ENCODE results near the gene PPM1A. TPM values are rescaled to one million over a fixed set of nuclear protein-coding genes. Genes with fewer than 3 reads are reported as not detected.

The PPM1A gene
- total RNA-seq, 1 experiment from 2014 or later: 28.1 TPM

DNA sequence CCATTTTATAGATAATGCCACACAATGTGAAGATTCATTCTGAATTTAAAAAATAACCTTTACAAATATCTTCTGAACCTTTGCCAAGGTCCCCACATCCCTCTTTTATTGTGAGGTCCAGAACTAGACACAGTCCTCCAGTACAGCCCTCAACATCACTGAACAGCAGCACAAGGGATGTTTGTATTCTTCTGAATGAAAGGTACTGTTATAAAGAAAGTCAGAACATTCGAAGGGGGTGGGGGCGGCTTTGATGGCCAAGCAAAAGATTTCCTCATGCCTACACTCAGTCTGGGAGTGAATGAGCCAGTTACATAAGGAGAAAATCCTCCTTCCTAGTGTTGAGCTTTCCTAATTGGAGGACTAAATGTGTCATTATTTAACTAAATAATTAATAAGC lies 77.3 kb downstream of the PPM1A start:
- ChIA-PET CTCF (no interaction called here), POLR2A (interaction anchor here (0.8 kb wide), 1 partner anchor 161 kb away, joined by 3 read pairs; the partner anchor contains the start of gene DHRS7)
- peaks cover 11% of the 10 kb centered on the region for H3K27me3 ChIP-seq (ENCODE audit: control insufficient read depth, insufficient read depth, low read length)
- intact Hi-C loops (cut with micrococcal nuclease; ENCODE audit: unreplicated experiment) (no loop called here), in situ Hi-C loops (cut with HindIII; ENCODE audit: low pct_unique_long_range_greater_than_20kb, low sequenced_read_pairs) (no loop called here)
- TF ChIP-seq POLR2AphosphoS5 (IDR thresholded peaks at IDR 0.05; ENCODE audit: low read depth, low read length) (no peak), TCF7L2 (IDR thresholded peaks at IDR 0.05; ENCODE audit: low read depth, low read length) (no peak), SIN3A (IDR thresholded peaks at IDR 0.05; ENCODE audit: borderline replicate concordance, insufficient read depth, low read depth, low read length) (no peak)
- TF ChIP-seq, protein P1, sequence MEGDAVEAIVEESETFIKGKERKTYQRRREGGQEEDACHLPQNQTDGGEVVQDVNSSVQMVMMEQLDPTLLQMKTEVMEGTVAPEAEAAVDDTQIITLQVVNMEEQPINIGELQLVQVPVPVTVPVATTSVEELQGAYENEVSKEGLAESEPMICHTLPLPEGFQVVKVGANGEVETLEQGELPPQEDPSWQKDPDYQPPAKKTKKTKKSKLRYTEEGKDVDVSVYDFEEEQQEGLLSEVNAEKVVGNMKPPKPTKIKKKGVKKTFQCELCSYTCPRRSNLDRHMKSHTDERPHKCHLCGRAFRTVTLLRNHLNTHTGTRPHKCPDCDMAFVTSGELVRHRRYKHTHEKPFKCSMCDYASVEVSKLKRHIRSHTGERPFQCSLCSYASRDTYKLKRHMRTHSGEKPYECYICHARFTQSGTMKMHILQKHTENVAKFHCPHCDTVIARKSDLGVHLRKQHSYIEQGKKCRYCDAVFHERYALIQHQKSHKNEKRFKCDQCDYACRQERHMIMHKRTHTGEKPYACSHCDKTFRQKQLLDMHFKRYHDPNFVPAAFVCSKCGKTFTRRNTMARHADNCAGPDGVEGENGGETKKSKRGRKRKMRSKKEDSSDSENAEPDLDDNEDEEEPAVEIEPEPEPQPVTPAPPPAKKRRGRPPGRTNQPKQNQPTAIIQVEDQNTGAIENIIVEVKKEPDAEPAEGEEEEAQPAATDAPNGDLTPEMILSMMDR (IDR thresholded peaks at IDR 0.05): no peak
- TF ChIP-seq, protein P2, sequence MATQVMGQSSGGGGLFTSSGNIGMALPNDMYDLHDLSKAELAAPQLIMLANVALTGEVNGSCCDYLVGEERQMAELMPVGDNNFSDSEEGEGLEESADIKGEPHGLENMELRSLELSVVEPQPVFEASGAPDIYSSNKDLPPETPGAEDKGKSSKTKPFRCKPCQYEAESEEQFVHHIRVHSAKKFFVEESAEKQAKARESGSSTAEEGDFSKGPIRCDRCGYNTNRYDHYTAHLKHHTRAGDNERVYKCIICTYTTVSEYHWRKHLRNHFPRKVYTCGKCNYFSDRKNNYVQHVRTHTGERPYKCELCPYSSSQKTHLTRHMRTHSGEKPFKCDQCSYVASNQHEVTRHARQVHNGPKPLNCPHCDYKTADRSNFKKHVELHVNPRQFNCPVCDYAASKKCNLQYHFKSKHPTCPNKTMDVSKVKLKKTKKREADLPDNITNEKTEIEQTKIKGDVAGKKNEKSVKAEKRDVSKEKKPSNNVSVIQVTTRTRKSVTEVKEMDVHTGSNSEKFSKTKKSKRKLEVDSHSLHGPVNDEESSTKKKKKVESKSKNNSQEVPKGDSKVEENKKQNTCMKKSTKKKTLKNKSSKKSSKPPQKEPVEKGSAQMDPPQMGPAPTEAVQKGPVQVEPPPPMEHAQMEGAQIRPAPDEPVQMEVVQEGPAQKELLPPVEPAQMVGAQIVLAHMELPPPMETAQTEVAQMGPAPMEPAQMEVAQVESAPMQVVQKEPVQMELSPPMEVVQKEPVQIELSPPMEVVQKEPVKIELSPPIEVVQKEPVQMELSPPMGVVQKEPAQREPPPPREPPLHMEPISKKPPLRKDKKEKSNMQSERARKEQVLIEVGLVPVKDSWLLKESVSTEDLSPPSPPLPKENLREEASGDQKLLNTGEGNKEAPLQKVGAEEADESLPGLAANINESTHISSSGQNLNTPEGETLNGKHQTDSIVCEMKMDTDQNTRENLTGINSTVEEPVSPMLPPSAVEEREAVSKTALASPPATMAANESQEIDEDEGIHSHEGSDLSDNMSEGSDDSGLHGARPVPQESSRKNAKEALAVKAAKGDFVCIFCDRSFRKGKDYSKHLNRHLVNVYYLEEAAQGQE (IDR thresholded peaks at IDR 0.05; ENCODE audit: insufficient read depth in 1 of 2, low read depth in 2 of 2, low read length in 1 of 2): no peak
- H3K27ac ChIP-seq (ENCODE audit: low read length): no peak overlapping the region
- DNase-seq (ENCODE audit: low read depth, low spot score) (no peak), ATAC-seq (no peak)
- no peak overlapping the region for H3K4me3 ChIP-seq (ENCODE audit: low read depth in 2 of 2, low read length in 2 of 2)
- BruUV-seq (replicated peaks): no TSS peak
- H3K36me3 ChIP-seq (ENCODE audit: control insufficient read depth, insufficient read depth, low read length): no peaks in the 10 kb centered on the region
- H3K4me1 ChIP-seq (ENCODE audit: control insufficient read depth, insufficient read depth, low read length): no peaks in the 10 kb centered on the region
- no peaks in the 10 kb centered on the region for H3K9me3 ChIP-seq (ENCODE audit: control insufficient read depth, insufficient read depth, low read depth, low read length)

DNA sequence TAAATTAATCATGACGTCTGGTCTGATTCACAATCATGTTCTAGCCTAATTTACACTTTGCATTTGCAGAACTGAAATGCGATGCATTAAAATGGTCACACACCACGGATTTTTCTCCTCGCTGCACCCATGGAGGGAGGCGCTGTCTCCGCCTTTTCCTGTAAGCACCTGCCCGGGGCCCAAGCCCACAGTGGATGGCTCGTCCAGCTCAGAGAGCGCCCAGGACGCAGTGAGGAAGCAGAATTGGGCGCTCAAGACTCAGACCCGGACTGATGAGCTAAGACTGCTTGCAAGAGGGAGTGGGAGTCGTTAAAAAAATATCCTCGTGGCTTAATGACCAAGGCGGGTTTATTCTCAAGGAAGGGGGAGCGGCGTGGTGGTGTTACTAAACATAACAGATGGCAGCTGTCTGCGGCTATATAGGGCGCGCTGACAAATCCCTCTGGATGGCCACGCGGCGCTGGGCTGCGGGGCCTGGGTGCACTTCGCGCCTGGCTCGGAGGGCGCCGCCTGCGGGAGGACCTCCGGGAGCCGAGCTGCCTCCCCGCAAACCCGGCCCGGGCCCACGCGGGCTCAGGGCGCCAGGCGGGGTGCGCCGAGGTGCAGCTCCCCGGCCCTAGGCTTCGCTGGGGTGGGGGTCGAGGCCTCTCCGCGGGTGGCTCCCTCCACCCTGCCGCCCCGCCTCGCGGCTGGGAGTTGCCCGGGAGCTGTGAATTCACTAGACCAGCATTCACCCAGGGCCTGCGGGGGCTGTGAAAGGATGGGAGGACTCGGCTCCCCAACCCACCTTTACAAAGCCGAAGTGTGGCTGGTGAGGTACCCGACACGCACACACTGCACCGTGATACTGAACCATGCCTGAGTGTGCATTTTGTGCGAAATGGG lies 78.7 kb downstream of the PPM1A start:
- ChIA-PET POLR2A (no interaction called here), CTCF (no interaction called here)
- H3K4me1 ChIP-seq (ENCODE audit: control insufficient read depth, insufficient read depth, low read length): no peaks in the 10 kb centered on the region
- peak overlapping the region; percentile 31 to 50 for H3K4me3 ChIP-seq (ENCODE audit: low read depth in 2 of 2, low read length in 2 of 2)
- TF ChIP-seq, protein P1 (IDR thresholded peaks at IDR 0.05): peak; percentile 41
- TF ChIP-seq TCF7L2 (IDR thresholded peaks at IDR 0.05; ENCODE audit: low read depth, low read length): no peak
- no peaks in the 10 kb centered on the region for H3K9me3 ChIP-seq (ENCODE audit: control insufficient read depth, insufficient read depth, low read depth, low read length)
- BruUV-seq (replicated peaks): no TSS peak
- no peaks in the 10 kb centered on the region for H3K36me3 ChIP-seq (ENCODE audit: control insufficient read depth, insufficient read depth, low read length)
- no peak overlapping the region for H3K27ac ChIP-seq (ENCODE audit: low read length)
- H3K27me3 ChIP-seq (ENCODE audit: control insufficient read depth, insufficient read depth, low read length): peaks cover 9% of the 10 kb centered on the region; the same call in 1 of the 2 replicates
- DNase-seq (ENCODE audit: low read depth, low spot score) (no peak), ATAC-seq (peak; percentile 61)
- in situ Hi-C loops (cut with HindIII; ENCODE audit: low pct_unique_long_range_greater_than_20kb, low sequenced_read_pairs) (no loop called here), intact Hi-C loops (cut with micrococcal nuclease; ENCODE audit: unreplicated experiment) (no loop called here)

Data from Panc1 (cell line).